HEK293 (cell line): ENCODE measurements around the gene KMO.

Experiments
- CTCF ChIA-PET: fragments of 350-600 bp; formaldehyde crosslinking; extraction: SDS; loops from one replicate; lab custom pipeline; 2021; ENCODE audit warnings: antibody characterized with exemption; lab: Yijun Ruan, JAX
- POLR2A ChIA-PET: fragments of 300-600 bp; formaldehyde crosslinking; extraction: SDS; loops from one replicate; lab custom pipeline; 2020; ENCODE audit warnings: antibody characterized with exemption, inconsistent platforms; lab: Yijun Ruan, JAX
- H3K27ac ChIP-seq: fragments of 200-500 bp; sonication (Bioruptor generic); 2 replicates; pipeline ENCODE4 v1.5.1; 2014; ENCODE audit warnings: low read depth, low read length, control low read depth, inconsistent platforms; ENCODE audit errors: extremely low read depth
- H3K36me3 ChIP-seq, 2 experiments: fragments of 200-500 bp in 1 of 2; sonication (Bioruptor generic) in 1 of 2; 1 replicate in 1 of 2; 2 replicates in 1 of 2; pipeline ENCODE4 v1.5.1; 2014 to 2017; ENCODE audit warnings: inconsistent platforms in 2 of 2, low read length in 2 of 2; ENCODE audit not compliant: control insufficient read depth in 2 of 2, insufficient read depth in 1 of 2
- H3K4me1 ChIP-seq: fragments of 200-500 bp; sonication (Bioruptor generic); 2 replicates; pipeline ENCODE4 v1.5.1; 2014; ENCODE audit warnings: mild to moderate bottlenecking, low read length, inconsistent platforms; ENCODE audit not compliant: control insufficient read depth, insufficient read depth
- H3K4me3 ChIP-seq: 2 replicates; pipeline ENCODE4 v1.5.1; 2011; ENCODE audit warnings: low read depth, mild to moderate bottlenecking, control low read depth, low read length, moderate library complexity
- H3K9me3 ChIP-seq: fragments of 200-500 bp; sonication (Bioruptor generic); 2 replicates; pipeline ENCODE4 v1.5.1; 2014; ENCODE audit warnings: low read depth, low read length, inconsistent platforms; ENCODE audit not compliant: control insufficient read depth, insufficient read depth
- GLIS2 ChIP-seq: fragments of 450-650 bp; formaldehyde crosslinking; IDR thresholded peaks from 2 replicates; pipeline ENCODE4 v1.5.1; 2016; ENCODE audit warnings: missing biosample characterization, missing genetic modification characterization
- HOXD13 ChIP-seq: sonication (generic); formaldehyde crosslinking; IDR thresholded peaks from 2 replicates; pipeline ENCODE4 v1.8.0; 2022; ENCODE audit warnings: missing genetic modification reagents, borderline replicate concordance
- INSM2 ChIP-seq: fragments of 450-650 bp; formaldehyde crosslinking; IDR thresholded peaks from 2 replicates; pipeline ENCODE4 v1.5.1; 2016; ENCODE audit warnings: missing biosample characterization, missing genetic modification characterization
- KLF10 ChIP-seq: fragments of 450-650 bp; IDR thresholded peaks from 2 replicates; pipeline ENCODE4 v1.5.1; 2018; ENCODE audit warnings: missing biosample characterization, mild to moderate bottlenecking, missing genetic modification characterization
- SALL2 ChIP-seq: fragments of 450-650 bp; formaldehyde crosslinking; IDR thresholded peaks from 2 replicates; pipeline ENCODE4 v1.5.0; 2017; ENCODE audit warnings: missing biosample characterization, mild to moderate bottlenecking, missing genetic modification characterization, borderline replicate concordance
- TRIM28 ChIP-seq: IDR thresholded peaks from 2 replicates; pipeline ENCODE4 v1.6.1; 2011; ENCODE audit warnings: low read length, control low read depth, borderline replicate concordance
- ZBTB11 ChIP-seq: fragments of 450-650 bp; formaldehyde crosslinking; conservative IDR thresholded peaks from 2 replicates; pipeline ENCODE4 v1.5.1; 2016; ENCODE audit warnings: low read depth, missing biosample characterization, missing genetic modification characterization
- ZBTB6 ChIP-seq: fragments of 450-650 bp; formaldehyde crosslinking; IDR thresholded peaks from 2 replicates; pipeline ENCODE4 v1.5.1; 2017; ENCODE audit warnings: missing biosample characterization, missing genetic modification characterization
- ZNF112 ChIP-seq: fragments of 450-650 bp; formaldehyde crosslinking; IDR thresholded peaks from 2 replicates; pipeline ENCODE4 v1.5.0; 2017; ENCODE audit warnings: missing biosample characterization, missing genetic modification characterization
- ZNF140 ChIP-seq: fragments of 450-650 bp; formaldehyde crosslinking; IDR thresholded peaks from 2 replicates; pipeline ENCODE4 v1.5.1; 2016; ENCODE audit warnings: missing biosample characterization, missing genetic modification characterization
- ZNF18 ChIP-seq: fragments of 450-650 bp; formaldehyde crosslinking; IDR thresholded peaks from 2 replicates; pipeline ENCODE4 v1.5.1; 2016; ENCODE audit warnings: missing biosample characterization, missing genetic modification characterization
- ZNF214 ChIP-seq: fragments of 450-650 bp; formaldehyde crosslinking; IDR thresholded peaks from 2 replicates; pipeline ENCODE4 v1.5.1; 2017; ENCODE audit warnings: missing biosample characterization, mild to moderate bottlenecking, missing genetic modification characterization, borderline replicate concordance
- ZNF266 ChIP-seq: fragments of 450-650 bp; formaldehyde crosslinking; IDR thresholded peaks from 2 replicates; pipeline ENCODE4 v1.5.1; 2016; ENCODE audit warnings: missing biosample characterization, missing genetic modification characterization, low read depth
- ZNF302 ChIP-seq: fragments of 450-650 bp; formaldehyde crosslinking; IDR thresholded peaks from 2 replicates; pipeline ENCODE4 v1.5.1; 2016; ENCODE audit warnings: missing biosample characterization, missing genetic modification characterization, low read depth
- ZNF501 ChIP-seq: fragments of 450-650 bp; formaldehyde crosslinking; IDR thresholded peaks from 2 replicates; pipeline ENCODE4 v1.5.1; 2016; ENCODE audit warnings: missing biosample characterization, missing genetic modification characterization
- ZNF530 ChIP-seq: fragments of 450-650 bp; formaldehyde crosslinking; IDR thresholded peaks from 2 replicates; pipeline ENCODE4 v1.5.1; 2016; ENCODE audit warnings: low read depth, missing biosample characterization, missing genetic modification characterization
- ZNF549 ChIP-seq: fragments of 450-650 bp; IDR thresholded peaks from 2 replicates; pipeline ENCODE4 v1.5.1; 2018; ENCODE audit warnings: missing biosample characterization, missing genetic modification characterization, mild to moderate bottlenecking, inconsistent platforms, moderate library complexity
- ZNF629 ChIP-seq: fragments of 450-650 bp; formaldehyde crosslinking; IDR thresholded peaks from 2 replicates; pipeline ENCODE4 v1.5.1; 2017; ENCODE audit warnings: missing biosample characterization, missing genetic modification characterization
- ZNF701 ChIP-seq: fragments of 450-650 bp; formaldehyde crosslinking; IDR thresholded peaks from 2 replicates; pipeline ENCODE4 v1.5.1; 2016; ENCODE audit warnings: missing biosample characterization, missing genetic modification characterization
- ZNF830 ChIP-seq: fragments of 450-650 bp; IDR thresholded peaks from 2 replicates; pipeline ENCODE4 v1.5.0; 2018; ENCODE audit warnings: missing biosample characterization, missing genetic modification characterization, low read depth, mild to moderate bottlenecking, moderate library complexity

Gene KMO

GRCh38 chr1:241560146-241560848 is 28.1 kb downstream of the KMO start:
- ChIA-PET CTCF (no interaction called here), POLR2A (no interaction called here)
- H3K9me3 ChIP-seq, result no peaks in the 10 kb centered on the region
- TF ChIP-seq ZNF214 (tag by site-specific recombination) (no peak), INSM2 (tag by site-specific recombination) (no peak), SALL2 (tag by site-specific recombination) (no peak), ZNF112 (tag by site-specific recombination) (no peak), ZNF266 (tag by site-specific recombination) (no peak), ZNF18 (no peak), ZNF549 (tag by site-specific recombination) (no peak), ZNF530 (tag by site-specific recombination) (no peak), HOXD13 (CRISPR knock-in tag) (no peak), TRIM28 (no peak), ZNF140 (tag by site-specific recombination) (no peak), ZNF830 (tag by site-specific recombination) (no peak), ZNF701 (no peak), GLIS2 (tag by site-specific recombination) (no peak), ZBTB6 (tag by site-specific recombination) (no peak), KLF10 (tag by site-specific recombination) (no peak), ZNF501 (no peak), ZBTB11 (tag by site-specific recombination) (no peak), ZNF302 (tag by site-specific recombination) (no peak), ZNF629 (tag by site-specific recombination) (no peak)
- no peaks in the 10 kb centered on the region for H3K4me1 ChIP-seq
- H3K36me3 ChIP-seq, result no peaks in the 10 kb centered on the region
- no peak overlapping the region for H3K4me3 ChIP-seq
- no peak overlapping the region for H3K27ac ChIP-seq
